ENCODE measurements around the gene SOHLH2. TPM values are rescaled to one million over a fixed set of nuclear protein-coding genes. Genes with fewer than 3 reads are reported as not detected.

Gene SOHLH2
- total RNA-seq, 4 donors from 2014 or later, result not detected

DNA sequence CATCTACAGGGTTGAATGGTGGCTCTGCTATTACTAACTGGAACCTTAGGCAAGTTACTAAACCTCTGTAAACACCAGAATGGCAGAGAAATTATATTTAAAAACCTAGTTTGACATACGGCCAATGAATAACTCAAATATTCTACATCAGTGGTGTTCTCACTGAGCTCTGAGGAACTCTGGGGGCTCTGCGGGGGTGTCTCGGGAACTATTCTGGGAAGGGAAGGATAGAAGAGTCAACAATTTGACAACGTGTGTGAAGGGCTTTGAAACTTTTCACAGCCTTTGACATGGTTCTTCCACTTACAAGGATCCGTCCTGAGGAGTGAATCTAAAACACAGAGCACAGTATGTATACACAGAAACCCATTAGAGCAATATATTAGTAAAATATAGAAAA, 38.7 kb downstream of the SOHLH2 start:
- H3K27me3 ChIP-seq, result no peaks in the 10 kb centered on the region
- no peak overlapping the region for H3K27ac ChIP-seq (replicated peaks in 1 of 4)
- TF ChIP-seq, protein P1, sequence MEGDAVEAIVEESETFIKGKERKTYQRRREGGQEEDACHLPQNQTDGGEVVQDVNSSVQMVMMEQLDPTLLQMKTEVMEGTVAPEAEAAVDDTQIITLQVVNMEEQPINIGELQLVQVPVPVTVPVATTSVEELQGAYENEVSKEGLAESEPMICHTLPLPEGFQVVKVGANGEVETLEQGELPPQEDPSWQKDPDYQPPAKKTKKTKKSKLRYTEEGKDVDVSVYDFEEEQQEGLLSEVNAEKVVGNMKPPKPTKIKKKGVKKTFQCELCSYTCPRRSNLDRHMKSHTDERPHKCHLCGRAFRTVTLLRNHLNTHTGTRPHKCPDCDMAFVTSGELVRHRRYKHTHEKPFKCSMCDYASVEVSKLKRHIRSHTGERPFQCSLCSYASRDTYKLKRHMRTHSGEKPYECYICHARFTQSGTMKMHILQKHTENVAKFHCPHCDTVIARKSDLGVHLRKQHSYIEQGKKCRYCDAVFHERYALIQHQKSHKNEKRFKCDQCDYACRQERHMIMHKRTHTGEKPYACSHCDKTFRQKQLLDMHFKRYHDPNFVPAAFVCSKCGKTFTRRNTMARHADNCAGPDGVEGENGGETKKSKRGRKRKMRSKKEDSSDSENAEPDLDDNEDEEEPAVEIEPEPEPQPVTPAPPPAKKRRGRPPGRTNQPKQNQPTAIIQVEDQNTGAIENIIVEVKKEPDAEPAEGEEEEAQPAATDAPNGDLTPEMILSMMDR (IDR thresholded peaks at IDR 0.05), result no peak
- TF ChIP-seq EP300 (IDR thresholded peaks at IDR 0.05), result no peak
- no peak for TF ChIP-seq POLR2AphosphoS5 (IDR thresholded peaks at IDR 0.05)
- TF ChIP-seq POLR2A (IDR thresholded peaks at IDR 0.05; ENCODE audit: low read depth), result no peak
- H3K9me3 ChIP-seq, result no peaks in the 10 kb centered on the region
- intact Hi-C loops (cut with DNase I), result no loop called here
- WGBS, result 59% methylated on average over 5 of the region's 5 CpGs
- no peaks in the 10 kb centered on the region for H3K36me3 ChIP-seq
- no peak for DNase-seq (ENCODE audit: extremely low spot score)
- H3K4me1 ChIP-seq, result no peaks in the 10 kb centered on the region
- H3K4me3 ChIP-seq, result no peak overlapping the region

DNA sequence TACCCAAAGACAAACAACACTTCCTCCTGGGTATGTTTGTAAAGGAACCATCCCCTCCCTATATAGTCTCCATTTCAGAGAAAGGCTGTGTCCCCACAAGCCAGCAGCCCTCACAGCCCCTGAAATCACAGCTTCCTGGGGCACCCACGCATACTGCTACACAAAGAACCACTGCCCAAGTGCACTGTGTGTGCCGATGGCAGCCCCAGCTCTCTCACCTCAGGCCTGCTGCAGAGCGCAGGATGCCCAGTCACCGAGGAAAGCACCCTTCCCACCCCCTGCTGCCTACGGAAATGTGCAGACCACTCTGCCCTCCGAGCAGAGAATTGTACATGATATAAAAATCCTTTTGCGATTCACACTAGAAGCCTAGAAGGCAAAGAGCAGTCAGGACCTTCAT, 39.4 kb downstream of the SOHLH2 start:
- Histone ChIP-seq H3K9me3 (no peaks in the 10 kb centered on the region), H3K36me3 (no peaks in the 10 kb centered on the region), H3K27me3 (no peaks in the 10 kb centered on the region), H3K4me1 (no peaks in the 10 kb centered on the region), H3K27ac (replicated peaks in 1 of 4) (no peak overlapping the region), H3K4me3 (no peak overlapping the region)
- WGBS, result 63% methylated on average over 4 of the region's 7 CpGs
- TF ChIP-seq POLR2AphosphoS5 (IDR thresholded peaks at IDR 0.05) (no peak), EP300 (IDR thresholded peaks at IDR 0.05) (no peak), POLR2A (IDR thresholded peaks at IDR 0.05; ENCODE audit: low read depth) (no peak)
- TF ChIP-seq, protein P1 (IDR thresholded peaks at IDR 0.05), result no peak
- DNase-seq (ENCODE audit: extremely low spot score), result no peak
- intact Hi-C loops (cut with DNase I), result no loop called here

DNA sequence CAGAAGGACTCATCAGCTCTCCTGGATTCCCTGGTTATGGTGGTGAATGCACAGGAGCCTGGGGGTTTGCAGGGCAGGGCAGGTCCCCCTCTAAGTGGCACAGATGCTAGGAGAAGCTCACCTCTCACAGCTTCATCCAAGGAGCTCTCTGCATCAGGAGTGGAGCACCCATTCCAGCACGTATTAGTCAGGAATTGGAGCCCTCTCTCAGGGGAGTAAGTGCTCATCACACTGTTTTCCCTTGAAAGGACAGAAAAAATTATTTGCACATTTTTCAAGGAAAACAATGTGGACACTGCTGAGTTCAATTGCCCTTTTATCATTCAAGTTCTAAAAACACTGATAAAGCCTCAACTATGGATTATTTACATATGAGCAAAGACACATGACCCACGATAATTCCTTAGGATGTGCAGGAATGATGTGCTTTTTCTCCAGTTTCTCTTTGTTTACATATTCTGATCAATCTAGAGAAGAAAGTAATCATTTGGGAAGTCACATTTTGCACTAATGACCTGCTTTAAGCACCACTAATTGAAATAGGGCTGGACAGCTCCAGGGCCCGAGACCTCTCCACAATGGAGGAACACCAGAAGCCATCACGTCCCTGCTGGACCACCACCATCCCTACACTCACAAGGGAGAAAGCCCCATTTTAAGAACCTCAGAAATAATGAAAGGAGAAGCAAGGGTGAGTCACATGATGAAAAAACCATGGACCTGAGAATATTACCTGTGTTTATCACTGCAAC, 40.6 kb downstream of the SOHLH2 start:
- Histone ChIP-seq H3K9me3 (no peaks in the 10 kb centered on the region), H3K4me3 (no peak overlapping the region), H3K4me1 (no peaks in the 10 kb centered on the region), H3K27me3 (no peaks in the 10 kb centered on the region), H3K36me3 (no peaks in the 10 kb centered on the region), H3K27ac (replicated peaks in 1 of 4) (no peak overlapping the region)
- WGBS, result 91% methylated on average over 3 of the region's 4 CpGs
- intact Hi-C loops (cut with DNase I), result no loop called here
- DNase-seq (ENCODE audit: extremely low spot score), result no peak
- TF ChIP-seq EP300 (IDR thresholded peaks at IDR 0.05) (no peak), POLR2AphosphoS5 (IDR thresholded peaks at IDR 0.05) (no peak), POLR2A (IDR thresholded peaks at IDR 0.05; ENCODE audit: low read depth) (no peak)
- TF ChIP-seq, protein P1 (IDR thresholded peaks at IDR 0.05), result no peak

DNA sequence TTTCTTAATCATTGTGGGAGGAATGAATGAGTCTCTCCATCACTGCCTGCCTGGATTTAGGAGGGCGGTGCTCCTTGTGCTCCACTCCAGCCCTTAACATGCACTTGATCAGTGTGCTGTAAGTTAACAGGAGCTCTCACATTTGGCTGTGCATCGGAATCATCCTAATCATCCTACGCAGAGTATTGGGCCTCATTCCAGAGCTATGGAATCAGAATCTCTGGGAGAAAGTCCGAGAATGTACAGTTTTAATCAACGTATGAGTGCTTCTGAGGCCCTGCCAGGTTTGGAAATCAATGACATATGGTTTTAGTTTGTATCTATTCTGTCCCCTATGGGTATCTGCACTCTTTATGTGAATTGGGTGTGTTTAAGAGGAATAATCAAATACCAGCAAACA, 48.3 kb downstream of the SOHLH2 start:
- WGBS, result 97% methylated on average over 5 of the region's 5 CpGs
- Histone ChIP-seq H3K27ac (replicated peaks in 1 of 4) (no peak overlapping the region), H3K9me3 (no peaks in the 10 kb centered on the region), H3K27me3 (no peaks in the 10 kb centered on the region), H3K4me3 (no peak overlapping the region), H3K36me3 (no peaks in the 10 kb centered on the region), H3K4me1 (peaks cover 0 to 19% (median 16%) of the 10 kb centered on the region in 4 donors)
- intact Hi-C loops (cut with DNase I), result no loop called here
- DNase-seq (ENCODE audit: extremely low spot score), result no peak
- TF ChIP-seq EP300 (IDR thresholded peaks at IDR 0.05), result no peak
- TF ChIP-seq POLR2AphosphoS5 (IDR thresholded peaks at IDR 0.05), result no peak
- TF ChIP-seq, protein P1 (IDR thresholded peaks at IDR 0.05), result no peak
- no peak for TF ChIP-seq POLR2A (IDR thresholded peaks at IDR 0.05; ENCODE audit: low read depth)
